Measurements from ENCODE around the gene USP49. TPM values are rescaled to one million over a fixed set of nuclear protein-coding genes. Genes with fewer than 3 reads are reported as not detected.
"Not testable (repeated sequence)": the region's sequence is repeated elsewhere in the genome, so short reads cannot be mapped to it uniquely, and the experiment has no call there.

USP49 gene
- total RNA-seq, 1 donor from 2014 or later, result 4.1 TPM

- no peak for DNase-seq (ENCODE audit: extremely low read depth, low read depth, low spot score)
These were observed 111.9 kb downstream of the USP49 start for GRCh38 chr6:41783106-41783780.

GRCh38 chr6:41781366-41781730 is 113.8 kb downstream of the USP49 start:
- DNase-seq (ENCODE audit: extremely low read depth, low read depth, low spot score), result no peak

- DNase-seq (ENCODE audit: extremely low read depth, low read depth, low spot score), result no peak
These were observed 114.4 kb downstream of the USP49 start, which contains the start of gene PRICKLE4 for GRCh38 chr6:41780551-41781365. Gene PRICKLE4 (plus strand): TSS chr6:41780782. CDS start chr6:41783474, 2,692 bp downstream.

GRCh38 chr6:41779788-41780550 is 115.2 kb downstream of the USP49 start, which contains the start of gene FRS3:
Gene FRS3 (minus strand): TSS chr6:41779900. CDS start chr6:41776987, 2,913 bp downstream.
- peak; percentile 45 for DNase-seq (ENCODE audit: extremely low read depth, low read depth, low spot score)

GRCh38 chr6:41779336-41779735 is 115.8 kb downstream of the USP49 start:
- no peak for DNase-seq (ENCODE audit: extremely low read depth, low read depth, low spot score)

GRCh38 chr6:41778895-41779294 is 116.3 kb downstream of the USP49 start:
- DNase-seq (ENCODE audit: extremely low read depth, low read depth, low spot score), result no peak

- DNase-seq (ENCODE audit: extremely low read depth, low read depth, low spot score), result no peak
These were observed 117.5 kb downstream of the USP49 start for GRCh38 chr6:41777551-41778285.

GRCh38 chr6:41775293-41775882 is 119.8 kb downstream of the USP49 start:
- no peak for DNase-seq (ENCODE audit: extremely low read depth, low read depth, low spot score)

- no peak for DNase-seq (ENCODE audit: extremely low read depth, low read depth, low spot score)
These were observed 120.3 kb downstream of the USP49 start for GRCh38 chr6:41774841-41775240.

- DNase-seq (ENCODE audit: extremely low read depth, low read depth, low spot score), result no peak
These were observed 123.9 kb downstream of the USP49 start for GRCh38 chr6:41771058-41771983.

GRCh38 chr6:41770381-41771057 is 124.7 kb downstream of the USP49 start:
- DNase-seq (ENCODE audit: extremely low read depth, low read depth, low spot score), result no peak

GRCh38 chr6:41769376-41769775 is 125.8 kb downstream of the USP49 start:
- DNase-seq (ENCODE audit: extremely low read depth, low read depth, low spot score), result no peak

- DNase-seq (ENCODE audit: extremely low read depth, low read depth, low spot score), result no peak
These were observed 126.4 kb downstream of the USP49 start for GRCh38 chr6:41768545-41769308.

GRCh38 chr6:41767112-41767833 is 127.9 kb downstream of the USP49 start:
- DNase-seq (ENCODE audit: extremely low read depth, low read depth, low spot score), result no peak

GRCh38 chr6:41766043-41766664 is 129.0 kb downstream of the USP49 start:
- not testable (repeated sequence) for DNase-seq (ENCODE audit: extremely low read depth, low read depth, low spot score)

GRCh38 chr6:41763470-41763869 is 131.7 kb downstream of the USP49 start:
- peak; percentile 85 for DNase-seq (ENCODE audit: extremely low read depth, low read depth, low spot score)

Measured in glomerular endothelial cell (primary cell).